HG02981 (cell line): ENCODE results near the gene CDH26.
A peak's percentile ranks its signal among the peaks of the same experiment; 100 is the strongest.
"Not testable (repeated sequence)": the region's sequence is repeated elsewhere in the genome, so short reads cannot be mapped to it uniquely, and the experiment has no call there.

Experiments
- ATAC-seq: cut with Tn5 transposase; IDR thresholded peaks from one replicate; pipeline ENCODE4 v1.9.1; 2021; ENCODE audit warnings: mild to moderate bottlenecking, moderate library complexity; ENCODE audit not compliant: unreplicated experiment

Gene CDH26

GRCh38 chr20:59940129-59940955, 17.9 kb upstream of the CDH26 start, which contains the start of the genes FAM217B and PPP1R3D:
Gene FAM217B, plus strand, starts transcription at chr20:59940389. Its CDS starts 3,555 bp downstream, at chr20:59943944.
Gene PPP1R3D, minus strand, starts transcription at chr20:59940305. Its CDS starts 374 bp downstream, at chr20:59939931.
- peak; percentile 90 for ATAC-seq

- no peak for ATAC-seq
Measured at GRCh38 chr20:59940956-59941294, 17.3 kb upstream of the CDH26 start.

- ATAC-seq, result no peak
Measured at GRCh38 chr20:59942245-59942644, 16.0 kb upstream of the CDH26 start.

- no peak for ATAC-seq
Measured at GRCh38 chr20:59944726-59945125, 13.5 kb upstream of the CDH26 start.

- no peak for ATAC-seq
Measured at GRCh38 chr20:59945175-59945574, 13.0 kb upstream of the CDH26 start.

- ATAC-seq, result no peak
Measured at GRCh38 chr20:59945731-59946130, 12.5 kb upstream of the CDH26 start.

GRCh38 chr20:59947376-59947775, 10.8 kb upstream of the CDH26 start:
- no peak for ATAC-seq

GRCh38 chr20:59948212-59948611, 10.0 kb upstream of the CDH26 start:
- ATAC-seq, result no peak

- no peak for ATAC-seq
Measured at GRCh38 chr20:59948828-59949720, 9.1 kb upstream of the CDH26 start.

- no peak for ATAC-seq
Measured at GRCh38 chr20:59949911-59950310, 8.3 kb upstream of the CDH26 start.

- ATAC-seq, result no peak
Measured at GRCh38 chr20:59954718-59955117, 3.5 kb upstream of the CDH26 start.

GRCh38 chr20:59955131-59955796, 3.0 kb upstream of the CDH26 start:
- no peak for ATAC-seq

- ATAC-seq, result not testable (repeated sequence)
Measured at GRCh38 chr20:59957568-59957967, 655 bp upstream of the CDH26 start.

- ATAC-seq, result no peak
Measured at GRCh38 chr20:59958626-59959025, 403 bp downstream of the CDH26 start.

- ATAC-seq, result no peak
Measured at GRCh38 chr20:59961423-59961822, 3.2 kb downstream of the CDH26 start.

- ATAC-seq, result no peak
Measured at GRCh38 chr20:59962155-59962554, 3.9 kb downstream of the CDH26 start.

GRCh38 chr20:59966428-59966827, 8.2 kb downstream of the CDH26 start:
- ATAC-seq, result no peak

GRCh38 chr20:59971428-59971827, 13.2 kb downstream of the CDH26 start:
- ATAC-seq, result no peak

- ATAC-seq, result no peak
Measured at GRCh38 chr20:59972037-59972801, 14.0 kb downstream of the CDH26 start.

GRCh38 chr20:59976156-59976782, 18.0 kb downstream of the CDH26 start:
- ATAC-seq, result no peak
